LoVo (cell line): ENCODE data around the gene RAI14.

Source experiments
- DNase-seq: peaks from one replicate; pipeline ENCODE4 v3.0.0-alpha.2; 2016; ENCODE audit warnings: low spot score

RAI14 gene

DNA sequence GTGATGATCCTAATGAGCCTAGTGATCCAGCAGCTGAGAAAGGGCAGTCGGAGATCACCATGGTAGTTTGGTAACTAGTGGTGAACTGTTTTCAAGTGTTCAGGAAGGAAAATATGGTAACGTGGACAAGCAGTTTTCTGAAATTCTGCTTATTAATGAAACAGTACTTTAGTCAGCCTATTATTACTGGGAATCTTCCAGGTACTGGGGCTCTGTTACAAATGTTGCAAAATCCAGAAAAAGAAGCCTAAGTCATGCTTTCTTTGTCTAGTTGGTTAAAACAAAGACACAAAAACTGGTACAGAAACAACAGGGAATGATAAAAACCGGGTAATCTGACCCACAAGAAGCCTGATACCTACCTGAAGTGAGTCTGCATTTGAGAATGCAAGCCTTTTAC, 201.0 kb downstream of the RAI14 start:
- no peak for DNase-seq

DNA sequence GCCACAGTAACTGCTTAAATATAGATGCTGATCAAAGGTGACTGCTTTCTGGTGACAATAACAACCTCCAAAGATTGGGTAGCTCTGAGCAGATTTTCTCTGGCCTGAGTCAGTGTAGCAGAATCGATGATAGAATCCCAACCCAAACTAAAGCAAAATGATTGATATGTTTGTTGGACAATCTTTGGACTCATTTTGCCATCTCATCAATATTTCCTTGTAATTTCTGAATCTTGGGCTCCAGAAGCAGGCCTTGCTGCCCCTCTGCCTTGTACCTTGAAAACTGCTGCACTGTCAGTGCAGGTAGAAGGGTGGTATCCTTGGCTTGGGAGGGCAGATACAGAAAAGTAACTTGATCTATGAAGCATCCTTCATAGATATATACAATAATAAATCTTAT, 201.8 kb downstream of the RAI14 start:
- DNase-seq: no peak

- no peak for DNase-seq
Measured at GRCh38 chr5:34858790-34859189, 202.7 kb downstream of the RAI14 start.

- DNase-seq: no peak
Measured at GRCh38 chr5:34859253-34859652, 203.1 kb downstream of the RAI14 start.

DNA sequence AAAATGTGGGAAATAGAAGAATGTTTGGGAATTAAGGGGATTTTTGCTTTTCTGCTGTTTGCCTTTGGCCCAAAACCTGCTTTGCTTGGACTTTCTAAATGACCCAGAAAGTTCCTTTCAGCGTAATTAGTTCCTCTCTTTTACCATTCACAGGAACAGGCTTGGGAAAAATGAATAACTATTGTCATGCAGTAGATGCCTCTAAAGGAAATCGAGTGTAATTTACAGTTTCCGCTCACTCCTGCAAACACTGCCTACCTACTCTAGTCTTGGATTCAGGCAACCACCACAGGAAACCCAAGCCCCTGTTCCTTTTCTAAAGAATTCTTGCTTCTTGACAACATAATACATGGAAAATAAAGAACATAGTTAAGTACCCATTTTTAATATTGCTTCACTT, 207.8 kb downstream of the RAI14 start:
- DNase-seq: no peak

GRCh38 chr5:34865091-34865490, 209.0 kb downstream of the RAI14 start:
- no peak for DNase-seq

- no peak for DNase-seq
Measured at GRCh38 chr5:34866989-34867471, 210.9 kb downstream of the RAI14 start.

GRCh38 chr5:34867660-34868059, 211.5 kb downstream of the RAI14 start:
- DNase-seq: no peak

DNA sequence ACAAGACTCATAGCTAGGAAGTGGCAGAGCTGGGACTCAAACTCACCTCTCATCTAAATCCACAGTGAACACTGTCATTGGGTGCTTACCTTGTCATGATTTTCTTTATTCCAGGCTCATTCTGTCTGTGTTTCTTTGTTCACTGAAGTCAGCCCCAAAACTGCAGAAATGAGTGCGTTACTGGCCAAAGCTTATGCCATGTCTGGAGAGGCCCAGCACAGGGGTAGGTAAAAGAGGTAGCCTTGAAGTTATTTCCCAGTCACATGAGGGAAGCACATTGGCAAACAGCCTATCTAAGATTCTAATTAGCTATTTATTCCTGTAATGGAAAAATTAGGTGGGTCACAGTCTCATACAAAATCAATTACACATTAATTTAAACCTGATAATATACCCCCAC, 212.7 kb downstream of the RAI14 start:
- no peak for DNase-seq

DNA sequence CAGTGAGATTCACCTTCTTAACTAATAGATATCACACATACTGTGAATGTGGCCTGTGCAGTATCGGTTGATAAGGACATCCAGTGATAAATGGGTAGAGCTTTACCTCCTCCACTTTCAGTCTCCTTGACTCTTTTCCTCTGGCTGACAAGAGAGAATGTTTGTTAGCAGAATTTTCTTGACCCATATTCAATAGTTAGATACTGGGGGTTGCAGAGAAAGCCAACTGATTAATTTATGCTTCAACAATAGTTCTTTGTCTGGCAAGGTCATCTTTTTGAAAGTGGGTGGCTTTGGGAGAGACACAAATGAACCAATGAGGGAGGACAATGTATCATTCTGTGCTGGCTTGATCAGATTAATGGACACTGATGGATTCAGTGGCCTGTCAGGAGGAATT, 213.1 kb downstream of the RAI14 start:
- no peak for DNase-seq

DNA sequence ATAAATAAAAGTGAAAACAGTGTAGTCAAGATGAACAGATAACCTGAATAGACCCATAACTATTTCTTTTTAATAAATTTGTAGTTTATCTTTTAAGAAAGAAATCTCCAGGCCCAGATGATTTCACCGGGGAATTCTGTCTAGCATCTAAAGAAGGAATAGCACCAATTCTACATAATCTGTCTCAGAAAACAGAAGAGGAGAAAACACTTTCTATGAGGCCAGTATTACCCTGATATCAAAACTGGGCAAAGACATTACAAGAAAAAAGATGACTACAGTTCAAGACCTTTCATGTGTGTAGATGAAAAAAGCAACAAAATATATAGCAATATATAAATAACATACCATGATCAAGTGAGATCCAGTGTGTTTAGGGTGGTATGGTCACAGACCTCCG, 214.3 kb downstream of the RAI14 start:
- DNase-seq: no peak

DNA sequence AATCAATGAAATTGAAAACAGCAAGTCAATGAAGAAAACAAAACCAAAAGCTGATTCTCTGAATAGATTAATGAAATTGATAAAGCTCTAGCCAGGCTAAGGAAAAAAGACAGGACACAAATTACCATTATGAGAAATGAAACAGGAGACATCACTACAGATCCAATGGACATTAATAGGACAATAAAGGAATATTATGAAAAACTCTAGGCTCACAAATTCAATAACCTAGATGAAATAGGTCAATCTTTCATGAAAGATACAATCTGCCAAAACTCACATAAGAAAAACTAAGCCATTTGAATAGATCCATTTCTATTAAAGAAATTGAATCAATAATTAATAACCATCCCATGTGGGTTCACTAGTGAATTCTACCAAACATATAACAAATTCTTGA, 220.1 kb downstream of the RAI14 start:
- no peak for DNase-seq

GRCh38 chr5:34881246-34881645, 225.1 kb downstream of the RAI14 start:
- DNase-seq: no peak
